ENCODE data around the gene RBM27.
A peak's percentile ranks its signal among the peaks of the same experiment; 100 is the strongest.
"Not testable (repeated sequence)": the region's sequence is repeated elsewhere in the genome, so short reads cannot be mapped to it uniquely, and the experiment has no call there.

Gene RBM27, protein sequence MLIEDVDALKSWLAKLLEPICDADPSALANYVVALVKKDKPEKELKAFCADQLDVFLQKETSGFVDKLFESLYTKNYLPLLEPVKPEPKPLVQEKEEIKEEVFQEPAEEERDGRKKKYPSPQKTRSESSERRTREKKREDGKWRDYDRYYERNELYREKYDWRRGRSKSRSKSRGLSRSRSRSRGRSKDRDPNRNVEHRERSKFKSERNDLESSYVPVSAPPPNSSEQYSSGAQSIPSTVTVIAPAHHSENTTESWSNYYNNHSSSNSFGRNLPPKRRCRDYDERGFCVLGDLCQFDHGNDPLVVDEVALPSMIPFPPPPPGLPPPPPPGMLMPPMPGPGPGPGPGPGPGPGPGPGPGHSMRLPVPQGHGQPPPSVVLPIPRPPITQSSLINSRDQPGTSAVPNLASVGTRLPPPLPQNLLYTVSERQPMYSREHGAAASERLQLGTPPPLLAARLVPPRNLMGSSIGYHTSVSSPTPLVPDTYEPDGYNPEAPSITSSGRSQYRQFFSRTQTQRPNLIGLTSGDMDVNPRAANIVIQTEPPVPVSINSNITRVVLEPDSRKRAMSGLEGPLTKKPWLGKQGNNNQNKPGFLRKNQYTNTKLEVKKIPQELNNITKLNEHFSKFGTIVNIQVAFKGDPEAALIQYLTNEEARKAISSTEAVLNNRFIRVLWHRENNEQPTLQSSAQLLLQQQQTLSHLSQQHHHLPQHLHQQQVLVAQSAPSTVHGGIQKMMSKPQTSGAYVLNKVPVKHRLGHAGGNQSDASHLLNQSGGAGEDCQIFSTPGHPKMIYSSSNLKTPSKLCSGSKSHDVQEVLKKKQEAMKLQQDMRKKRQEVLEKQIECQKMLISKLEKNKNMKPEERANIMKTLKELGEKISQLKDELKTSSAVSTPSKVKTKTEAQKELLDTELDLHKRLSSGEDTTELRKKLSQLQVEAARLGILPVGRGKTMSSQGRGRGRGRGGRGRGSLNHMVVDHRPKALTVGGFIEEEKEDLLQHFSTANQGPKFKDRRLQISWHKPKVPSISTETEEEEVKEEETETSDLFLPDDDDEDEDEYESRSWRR

DNA sequence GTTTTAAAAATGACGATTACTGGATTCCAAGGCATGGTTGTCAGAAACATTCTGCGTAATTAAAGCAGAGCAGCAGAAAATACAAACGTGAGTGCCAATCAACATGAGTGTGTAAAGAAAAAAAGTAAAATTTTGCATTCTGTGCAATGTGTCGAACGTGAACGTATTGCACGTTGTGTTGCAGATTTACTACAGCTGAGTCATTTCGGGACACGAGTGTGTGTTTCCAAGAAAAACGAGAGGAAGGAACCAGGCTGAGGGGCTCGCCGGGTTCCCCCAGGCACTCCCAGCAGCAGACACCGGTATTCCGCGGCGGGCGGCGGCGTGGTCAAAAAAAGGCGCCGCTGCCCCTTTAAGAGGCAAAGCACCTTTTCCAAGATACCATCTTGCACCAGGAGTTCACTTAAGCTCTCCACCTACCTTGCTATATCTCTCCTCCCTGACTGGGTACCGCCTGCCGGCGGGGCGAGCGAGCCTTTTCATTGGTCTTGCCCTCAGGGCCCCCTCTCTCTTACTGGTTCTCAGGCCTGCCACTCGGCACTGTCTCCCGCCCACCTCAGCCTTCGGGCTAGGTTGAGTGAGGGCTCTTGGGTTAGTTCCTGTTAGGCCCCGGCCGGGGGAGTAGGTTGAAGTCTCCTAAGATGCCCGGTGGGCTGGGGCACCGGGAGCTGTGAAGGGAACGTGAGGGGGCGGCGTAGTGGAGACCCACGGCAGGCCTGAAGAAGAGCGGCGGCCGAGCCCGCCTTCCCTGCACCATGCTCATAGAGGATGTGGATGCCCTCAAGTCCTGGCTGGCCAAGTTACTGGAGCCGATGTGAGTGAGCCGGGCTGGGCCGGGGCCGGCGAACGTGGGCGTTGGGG, at the start of gene RBM27:
Gene RBM27, plus strand, starts transcription at position 595 of the 861 bp plus-strand sequence. Its CDS starts 161 bp downstream, at position 756.
- DNase-seq (ENCODE audit: low read depth), result peak; percentile 98

DNA sequence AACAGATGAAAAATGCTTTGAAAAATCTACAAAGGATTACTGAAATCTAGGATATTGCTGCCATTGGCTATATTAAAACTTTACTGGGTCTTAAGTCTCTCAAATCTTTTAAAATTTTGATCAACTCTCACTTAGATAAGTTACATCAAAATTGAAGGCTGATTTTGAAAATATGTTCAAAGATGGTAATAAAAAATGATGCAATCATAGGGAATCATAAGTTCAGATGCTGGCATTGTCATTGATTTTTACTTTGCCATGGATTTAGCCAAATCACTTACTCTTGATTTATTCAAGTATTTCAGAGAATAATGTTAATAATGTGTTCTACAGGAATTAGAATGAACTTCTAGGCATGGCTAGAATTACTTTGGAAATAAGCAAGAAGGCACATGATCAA, 45.1 kb upstream of the RBM27 start:
- no peak for DNase-seq (ENCODE audit: low read depth)

DNA sequence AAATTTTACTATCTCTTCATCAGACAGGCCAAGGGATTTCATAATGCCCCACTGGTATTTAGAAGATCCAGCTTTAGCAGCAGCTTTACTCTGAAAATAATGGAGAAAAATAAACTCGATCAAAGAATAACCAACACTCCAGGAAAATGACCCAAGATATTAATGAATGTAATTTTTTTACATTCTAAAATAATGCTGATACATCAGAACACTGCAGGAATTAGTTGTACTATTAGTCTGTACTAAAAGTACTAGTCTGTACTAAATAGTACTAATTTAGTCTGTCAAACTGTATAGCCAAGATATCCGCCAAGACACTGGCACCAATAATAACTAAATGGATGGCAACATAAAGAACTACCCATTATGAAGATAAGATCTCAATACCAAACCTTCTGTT, 39.0 kb upstream of the RBM27 start:
- no peak for DNase-seq (ENCODE audit: low read depth)

DNA sequence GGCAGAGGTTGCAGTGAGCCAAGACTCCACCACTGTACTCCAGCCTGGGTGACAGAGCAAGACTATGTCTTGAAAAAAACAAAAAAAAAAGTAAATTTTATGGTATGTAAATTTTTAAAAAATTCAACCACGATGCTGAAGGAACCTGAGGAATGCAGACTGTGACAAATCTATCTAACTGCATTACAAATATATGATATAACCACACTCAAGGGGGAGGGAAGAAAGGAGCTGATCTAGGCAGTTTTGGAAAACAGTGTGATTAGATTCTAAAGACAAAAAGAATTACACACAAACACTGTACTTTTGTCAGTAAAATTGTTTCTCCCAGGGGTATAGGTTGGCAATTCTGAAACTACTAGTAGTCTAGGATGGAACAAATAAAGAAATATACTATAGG, 37.9 kb upstream of the RBM27 start:
- DNase-seq (ENCODE audit: low read depth), result peak; percentile 44

DNA sequence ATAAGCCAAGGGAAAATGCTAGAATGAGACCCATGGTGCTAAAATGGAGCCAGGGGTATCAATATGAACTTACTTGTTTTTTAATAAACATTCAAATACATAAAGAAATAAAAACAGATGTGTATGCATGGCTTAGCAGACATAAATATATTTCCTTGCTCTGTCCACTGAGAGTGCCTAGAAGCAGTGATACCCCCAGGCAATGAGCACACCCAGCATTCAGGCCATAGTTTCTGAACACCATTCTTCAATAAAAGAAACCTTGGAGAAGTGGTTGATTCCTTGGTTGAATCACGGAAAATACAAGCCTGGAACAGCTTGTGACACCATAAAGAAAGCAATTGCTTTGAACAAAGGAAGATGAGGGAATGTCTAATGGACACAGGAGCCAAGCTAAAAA, 37.5 kb upstream of the RBM27 start:
- peak; percentile 8 for DNase-seq (ENCODE audit: low read depth)

DNA sequence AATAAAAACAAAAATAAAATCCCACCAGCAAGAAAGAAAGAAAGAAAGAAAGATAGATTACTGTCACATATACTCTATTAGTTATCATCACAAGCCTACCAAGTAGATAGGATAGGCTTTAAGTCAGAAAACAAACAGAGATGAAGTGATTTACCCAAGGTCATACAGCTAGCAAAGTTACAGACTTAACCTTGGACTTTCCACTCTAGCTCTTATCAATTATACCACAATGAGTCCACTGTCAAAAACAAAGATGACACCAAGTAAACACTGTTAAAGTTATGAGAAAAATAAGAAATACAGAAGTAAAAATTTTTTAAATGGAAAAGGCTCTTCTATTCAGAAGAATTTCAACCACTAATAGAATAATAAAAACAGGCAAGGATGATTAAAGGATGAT, 34.3 kb upstream of the RBM27 start:
- DNase-seq (ENCODE audit: low read depth), result no peak

DNA sequence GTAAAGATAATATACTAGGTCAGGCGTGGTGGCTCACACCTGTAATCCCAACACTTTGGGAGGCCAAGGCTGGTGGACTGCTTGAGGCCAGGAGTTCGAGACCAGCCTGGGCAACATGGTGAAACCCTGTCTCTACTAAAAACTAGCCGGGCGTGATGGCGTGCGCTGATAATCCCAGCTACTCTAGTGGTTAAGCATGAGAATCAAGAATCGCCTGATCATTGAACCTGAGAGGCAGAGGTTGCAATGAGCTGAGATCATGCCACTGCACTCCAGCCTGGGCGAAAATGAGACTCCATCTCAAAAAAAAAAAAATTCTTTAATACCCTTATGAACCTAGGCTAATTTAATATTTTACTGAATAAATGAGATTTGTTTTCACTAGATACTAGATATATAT, 30.4 kb upstream of the RBM27 start:
- DNase-seq (ENCODE audit: low read depth), result not testable (repeated sequence)

DNA sequence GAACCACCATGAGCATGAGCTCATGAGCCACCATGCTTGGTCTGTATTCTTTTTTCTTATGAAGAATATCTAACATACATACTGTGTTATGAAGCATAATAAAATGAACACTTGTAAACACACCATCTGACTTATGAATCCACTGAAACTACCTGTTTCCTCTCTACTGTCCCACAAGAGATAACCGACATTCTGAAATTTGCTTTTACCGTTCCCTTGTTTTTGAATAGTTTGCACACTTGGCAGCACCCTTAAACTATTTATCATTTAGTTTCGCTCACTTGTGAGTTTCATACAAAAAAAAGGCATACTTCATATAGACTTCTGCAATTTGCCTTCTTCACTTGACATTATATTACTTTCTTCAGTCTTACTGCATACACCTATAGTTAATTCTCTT, 29.8 kb upstream of the RBM27 start:
- no peak for DNase-seq (ENCODE audit: low read depth)

DNA sequence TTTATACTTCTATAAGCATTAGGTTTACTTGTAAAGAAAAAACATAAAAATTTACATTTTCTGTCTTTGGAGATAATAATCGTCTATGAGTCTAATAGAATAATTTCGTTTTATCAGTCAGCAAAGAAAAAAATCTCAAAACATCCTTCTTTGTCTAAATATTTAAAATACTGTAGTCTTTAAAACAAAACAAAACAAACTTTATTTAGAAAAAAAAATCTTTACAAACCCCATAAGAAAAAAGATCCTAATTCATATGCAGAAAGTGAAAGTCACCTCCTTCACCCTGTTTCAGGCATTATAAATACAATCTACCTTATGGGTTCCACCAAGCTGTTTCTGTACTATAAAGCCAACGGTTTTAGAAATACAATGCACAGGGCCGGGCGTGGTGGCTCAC, 26.6 kb upstream of the RBM27 start:
- DNase-seq (ENCODE audit: low read depth), result no peak

DNA sequence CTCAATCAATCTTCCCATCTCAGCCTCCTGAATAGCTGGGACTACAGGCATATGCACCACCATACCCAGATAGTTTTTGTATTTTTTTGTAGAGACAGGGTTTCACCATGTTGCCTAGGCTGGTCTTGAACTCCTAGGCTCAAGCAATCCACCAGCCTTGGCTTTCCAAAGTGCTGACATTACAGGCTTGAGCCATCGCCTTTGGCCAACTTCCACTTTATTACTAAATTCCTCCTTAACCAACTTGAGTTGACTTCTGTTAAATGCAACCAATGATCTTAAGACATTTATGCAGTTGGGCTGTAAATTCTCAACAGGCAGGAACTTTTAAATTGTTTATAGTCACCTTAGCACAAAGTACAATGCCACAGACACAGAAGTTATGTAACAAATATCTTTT, 23.7 kb upstream of the RBM27 start:
- no peak for DNase-seq (ENCODE audit: low read depth)

DNA sequence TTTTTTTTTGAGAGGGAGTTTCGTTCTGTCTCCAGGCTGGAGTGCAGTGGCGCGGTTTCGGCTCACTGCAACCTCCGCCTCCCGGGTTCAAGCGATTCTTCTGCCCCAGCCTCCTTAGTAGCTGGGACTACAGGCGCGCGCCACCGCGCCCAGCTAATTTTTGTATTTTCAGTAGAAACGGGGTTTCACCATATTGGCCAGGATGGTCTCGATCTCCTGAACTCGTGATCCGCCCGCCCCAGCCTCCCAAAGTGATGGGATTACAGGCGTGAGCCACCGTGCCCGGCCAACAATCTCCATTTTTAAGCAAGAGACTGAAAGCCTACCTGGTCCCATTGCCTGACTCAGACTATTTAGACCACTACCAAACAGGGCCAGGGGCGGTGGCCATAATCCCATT, 20.0 kb upstream of the RBM27 start:
- not testable (repeated sequence) for DNase-seq (ENCODE audit: low read depth)

DNA sequence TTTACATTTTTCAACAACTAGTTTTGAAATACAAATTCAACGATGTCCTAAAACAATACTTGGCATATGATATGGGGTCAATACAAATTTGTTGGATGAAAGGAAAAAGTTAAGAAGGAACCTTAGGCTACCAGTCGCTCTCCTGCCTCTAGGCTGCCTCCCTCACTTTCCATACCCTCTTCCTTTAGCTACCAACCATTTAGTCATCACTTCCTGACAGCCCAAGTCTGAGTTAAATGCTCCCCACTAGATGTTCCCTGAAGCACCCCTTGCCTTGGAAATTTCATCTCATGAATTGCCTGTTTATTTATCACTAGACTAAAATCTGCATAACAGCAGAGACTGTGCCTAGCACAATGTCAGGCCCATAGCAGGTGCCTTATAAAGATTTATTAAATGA, 18.2 kb upstream of the RBM27 start:
- DNase-seq (ENCODE audit: low read depth), result peak; percentile 29

DNA sequence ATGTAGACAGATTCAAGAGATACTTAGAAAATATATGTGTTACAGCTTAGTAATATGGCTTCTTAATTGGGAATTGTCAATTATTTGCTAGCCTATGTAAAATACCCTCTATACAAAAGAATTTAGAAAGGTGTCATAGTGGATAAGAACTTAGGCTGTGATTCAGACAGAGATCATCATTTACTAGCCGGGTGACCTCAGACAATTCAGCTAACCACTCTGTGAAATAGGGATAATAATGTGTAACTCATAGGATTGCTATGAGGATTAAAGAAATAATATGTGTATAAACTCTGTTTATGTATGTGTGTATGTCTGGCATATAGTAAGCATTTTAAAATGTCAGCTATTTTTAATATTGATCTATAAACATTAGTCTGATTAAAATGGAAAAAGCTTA, 15.0 kb upstream of the RBM27 start:
- peak; percentile 73 for DNase-seq (ENCODE audit: low read depth)

DNA sequence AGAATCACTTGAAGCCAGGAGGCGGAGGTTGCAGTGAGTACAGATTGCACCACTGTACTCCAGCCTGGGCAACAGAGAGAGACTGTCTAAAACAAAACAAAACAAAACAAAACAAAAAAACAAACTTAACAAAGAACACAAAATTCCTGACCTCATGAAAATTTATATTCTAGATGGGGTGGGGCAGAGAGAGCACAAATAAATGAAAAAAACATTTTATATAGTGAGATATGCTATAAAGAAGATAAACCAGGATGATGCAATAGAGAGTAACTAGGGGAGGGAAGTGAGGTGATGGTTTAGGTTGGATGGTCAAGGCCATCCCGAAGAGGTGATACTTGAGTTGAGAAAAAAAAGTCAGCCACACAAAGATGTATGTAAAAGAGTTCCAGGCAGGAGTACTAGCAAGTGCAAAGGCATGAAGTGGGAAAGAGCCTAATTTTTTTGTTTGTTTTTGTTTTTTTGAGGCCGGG, 10.8 kb upstream of the RBM27 start:
- DNase-seq (ENCODE audit: low read depth), result no peak

DNA sequence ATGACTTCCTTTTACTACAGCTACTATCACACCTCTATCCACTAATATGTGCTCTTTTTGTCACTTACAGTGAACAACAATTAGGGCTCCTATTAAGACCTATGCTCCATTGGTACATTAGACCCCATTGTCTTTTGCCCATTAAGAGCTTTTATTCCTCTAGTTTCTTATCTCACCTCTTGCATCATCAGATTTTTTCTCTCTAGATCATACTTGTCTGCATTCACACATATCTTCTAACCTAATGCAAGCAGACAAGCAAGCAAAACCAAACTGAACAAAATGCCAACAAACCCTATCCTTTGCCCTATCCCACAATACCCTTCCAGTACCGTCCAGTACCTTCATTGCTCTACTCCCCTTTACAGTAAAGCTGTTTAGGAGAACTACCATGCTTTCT, 10.1 kb upstream of the RBM27 start:
- DNase-seq (ENCODE audit: low read depth), result peak; percentile 13

DNA sequence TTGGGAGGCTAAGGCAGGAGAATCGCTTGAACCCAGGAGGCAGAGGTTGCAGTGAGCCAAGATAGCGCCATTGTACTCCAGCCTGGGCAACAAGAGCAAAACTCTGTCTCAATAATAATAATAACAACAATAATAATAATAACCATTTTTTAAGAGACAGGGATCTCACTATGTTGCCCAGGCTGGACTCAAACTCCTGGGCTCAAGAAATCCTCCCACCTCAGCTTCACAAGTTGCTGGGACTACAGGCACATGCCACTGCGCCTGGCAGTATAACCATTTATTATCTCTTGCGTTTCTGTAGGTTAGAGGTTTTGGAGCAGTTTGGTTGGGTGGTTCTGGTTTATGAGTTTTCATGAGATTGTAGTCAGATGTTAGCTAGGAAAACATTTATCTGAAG, 8.4 kb upstream of the RBM27 start:
- not testable (repeated sequence) for DNase-seq (ENCODE audit: low read depth)

DNA sequence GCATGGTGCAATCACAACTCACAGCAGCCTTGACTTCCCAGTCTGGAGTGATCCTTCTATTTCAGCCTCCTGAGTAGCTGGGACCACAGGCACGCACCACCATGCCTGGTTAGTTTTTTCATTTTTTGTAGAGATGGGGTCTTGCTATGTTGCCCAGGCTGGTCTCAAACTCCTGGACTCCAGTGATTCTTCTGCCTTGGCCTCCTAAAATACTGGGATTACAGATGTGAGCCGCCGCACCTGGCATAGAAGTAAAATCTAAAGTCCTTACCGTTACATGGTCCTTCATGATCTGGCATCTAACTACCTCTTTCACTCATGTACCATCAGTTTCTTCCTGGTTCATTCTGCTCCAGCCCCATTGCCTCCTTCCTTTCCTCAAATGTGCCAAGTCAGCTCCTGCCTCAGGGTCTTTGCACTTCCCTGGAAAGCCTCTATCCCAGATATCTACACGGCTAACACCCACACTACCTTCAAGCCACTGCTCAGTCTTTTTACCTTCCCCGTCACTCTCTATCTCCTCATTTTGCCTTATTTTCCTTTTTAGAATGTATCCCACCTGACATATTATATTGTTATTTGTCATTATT, 6.9 kb upstream of the RBM27 start:
- DNase-seq (ENCODE audit: low read depth), result no peak

DNA sequence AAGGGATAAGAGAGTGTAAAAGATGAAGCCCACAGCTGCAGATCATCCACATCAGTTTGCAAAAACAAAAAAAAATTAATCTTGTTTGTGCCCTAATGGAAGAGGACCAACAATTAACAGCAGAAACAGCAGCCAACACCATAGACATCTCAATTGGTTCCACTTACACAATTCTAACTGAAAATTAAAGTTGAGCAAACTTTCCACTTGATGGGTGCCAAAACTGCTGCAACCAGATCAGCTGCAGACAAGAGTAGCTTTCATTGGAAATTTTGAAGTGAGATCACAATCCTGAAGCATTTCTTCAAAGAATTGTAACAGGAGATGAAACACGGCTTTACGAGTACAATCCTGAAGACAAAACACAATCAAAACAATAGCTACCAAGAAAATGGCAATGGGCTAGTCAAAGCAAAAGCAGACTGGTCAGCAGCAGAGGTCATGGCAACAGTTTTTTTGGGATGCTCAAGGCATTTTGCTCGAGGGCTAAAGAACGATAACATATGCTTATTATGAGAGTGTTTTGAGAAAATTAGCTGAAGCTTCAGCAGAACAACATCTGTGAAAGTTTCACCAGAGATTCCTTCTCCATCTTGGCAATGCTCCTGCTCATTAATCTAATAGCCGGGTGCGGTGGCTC, 4.1 kb upstream of the RBM27 start:
- no peak for DNase-seq (ENCODE audit: low read depth)

DNA sequence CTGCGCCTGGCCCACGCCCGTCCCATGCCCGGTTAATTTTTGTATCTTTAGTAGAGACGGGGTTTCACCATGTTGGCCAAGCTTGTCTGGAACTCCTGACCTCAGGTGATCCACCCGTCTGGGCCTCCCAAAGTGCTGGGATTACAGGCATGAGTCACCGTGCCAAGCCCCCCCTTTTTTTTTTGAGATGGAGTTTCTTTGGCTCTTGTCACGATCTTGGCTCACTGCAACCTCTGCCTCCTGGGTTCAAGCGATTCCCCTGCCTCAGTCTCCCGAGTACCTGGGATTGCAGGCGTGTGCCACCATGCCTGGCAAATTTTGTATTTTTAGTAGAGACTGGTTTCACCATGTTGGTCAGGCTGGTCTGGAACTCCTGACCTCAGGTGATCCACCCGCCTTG, 1.6 kb upstream of the RBM27 start:
- not testable (repeated sequence) for DNase-seq (ENCODE audit: low read depth)

DNA sequence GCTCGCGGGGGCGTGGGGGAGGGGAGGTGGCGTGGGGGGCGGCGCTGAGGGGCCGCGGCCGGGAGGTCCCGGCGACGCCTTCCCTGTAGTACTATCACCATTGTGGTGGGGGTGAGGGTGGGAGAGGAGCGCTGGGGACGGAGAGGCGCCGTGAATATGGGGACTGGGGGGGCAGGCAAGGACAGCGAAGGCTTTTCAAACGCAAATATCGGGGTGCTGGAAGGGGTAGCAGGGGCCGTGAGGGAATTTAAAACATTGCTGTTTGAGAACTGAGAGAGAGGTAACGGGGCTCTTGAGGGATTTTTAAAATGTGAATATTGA, 427 bp downstream of the RBM27 start:
- no peak for DNase-seq (ENCODE audit: low read depth)

Measured in EH (cell line).